Measurements from ENCODE around the gene KDR. TPM values are rescaled to one million over a fixed set of nuclear protein-coding genes. Genes with fewer than 3 reads are reported as not detected.

KDR gene
- total RNA-seq, 1 donor from 2014 or later = 19.4 TPM

DNA sequence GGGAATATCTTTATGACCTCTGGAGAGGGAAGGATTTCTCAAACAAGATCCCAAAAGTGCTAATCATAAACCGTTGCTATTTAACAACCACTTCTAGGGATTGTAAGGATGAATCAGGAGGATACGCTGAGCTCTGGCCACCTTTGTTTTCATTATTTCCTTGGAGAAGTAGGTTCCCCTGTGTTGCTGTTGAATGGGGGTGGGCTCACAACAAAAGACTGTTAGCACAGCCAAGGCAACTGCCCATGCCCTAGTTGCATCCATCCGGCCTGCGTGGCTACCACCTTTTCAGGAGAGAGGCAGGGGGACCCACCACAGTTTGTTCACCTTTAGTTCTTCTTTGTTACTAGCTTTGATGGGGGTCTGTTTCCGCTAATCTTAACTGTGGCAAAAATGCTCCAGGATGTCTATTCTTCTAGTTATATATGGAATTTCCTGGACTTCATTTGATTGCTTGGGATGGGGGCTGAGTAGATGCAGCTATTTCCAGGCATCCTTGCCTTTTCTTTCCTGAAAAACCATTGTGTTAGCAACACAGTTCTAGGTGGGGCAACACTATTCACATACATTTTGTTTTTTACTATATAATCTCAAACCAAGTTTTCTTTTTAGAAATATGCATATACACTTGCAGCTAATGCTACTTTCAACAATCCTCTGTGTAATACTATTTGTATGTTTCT lies 95.4 kb downstream of the KDR start:
- intact Hi-C loops (cut with DNase I) = no loop called here
- H3K9me3 ChIP-seq = no peaks in the 10 kb centered on the region
- H3K27ac ChIP-seq = no peak overlapping the region
- no peak overlapping the region for H3K4me3 ChIP-seq
- H3K4me1 ChIP-seq = no peaks in the 10 kb centered on the region
- TF ChIP-seq POLR2AphosphoS5 (IDR thresholded peaks at IDR 0.05; ENCODE audit: insufficient read depth in 1 of 2, low read depth in 1 of 2) (no peak), POLR2A (IDR thresholded peaks at IDR 0.05) (no peak)
- TF ChIP-seq, protein P1, sequence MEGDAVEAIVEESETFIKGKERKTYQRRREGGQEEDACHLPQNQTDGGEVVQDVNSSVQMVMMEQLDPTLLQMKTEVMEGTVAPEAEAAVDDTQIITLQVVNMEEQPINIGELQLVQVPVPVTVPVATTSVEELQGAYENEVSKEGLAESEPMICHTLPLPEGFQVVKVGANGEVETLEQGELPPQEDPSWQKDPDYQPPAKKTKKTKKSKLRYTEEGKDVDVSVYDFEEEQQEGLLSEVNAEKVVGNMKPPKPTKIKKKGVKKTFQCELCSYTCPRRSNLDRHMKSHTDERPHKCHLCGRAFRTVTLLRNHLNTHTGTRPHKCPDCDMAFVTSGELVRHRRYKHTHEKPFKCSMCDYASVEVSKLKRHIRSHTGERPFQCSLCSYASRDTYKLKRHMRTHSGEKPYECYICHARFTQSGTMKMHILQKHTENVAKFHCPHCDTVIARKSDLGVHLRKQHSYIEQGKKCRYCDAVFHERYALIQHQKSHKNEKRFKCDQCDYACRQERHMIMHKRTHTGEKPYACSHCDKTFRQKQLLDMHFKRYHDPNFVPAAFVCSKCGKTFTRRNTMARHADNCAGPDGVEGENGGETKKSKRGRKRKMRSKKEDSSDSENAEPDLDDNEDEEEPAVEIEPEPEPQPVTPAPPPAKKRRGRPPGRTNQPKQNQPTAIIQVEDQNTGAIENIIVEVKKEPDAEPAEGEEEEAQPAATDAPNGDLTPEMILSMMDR (IDR thresholded peaks at IDR 0.05) = no peak
- no peaks in the 10 kb centered on the region for H3K27me3 ChIP-seq
- no peak for DNase-seq (ENCODE audit: extremely low spot score in 2 of 2)
- H3K36me3 ChIP-seq = no peaks in the 10 kb centered on the region

DNA sequence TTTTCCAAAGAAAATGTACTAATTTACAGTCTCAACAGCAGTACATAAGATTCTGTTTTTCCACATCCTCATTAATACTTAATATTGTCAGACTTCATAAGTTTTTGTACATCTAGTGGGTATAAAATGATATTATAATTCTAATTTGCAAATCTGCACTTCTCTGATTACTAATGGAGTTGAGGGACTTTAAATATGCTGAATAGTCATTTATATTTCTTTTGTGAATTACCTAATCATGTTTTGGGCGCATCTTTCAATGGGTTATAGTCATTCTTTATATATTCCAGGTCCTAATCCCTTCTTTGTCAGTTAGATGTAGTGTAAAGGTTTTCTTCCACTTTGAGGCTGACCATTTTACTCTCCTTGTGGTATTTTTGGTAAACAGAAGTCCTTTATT lies 96.1 kb downstream of the KDR start:
- H3K4me3 ChIP-seq = no peak overlapping the region
- TF ChIP-seq POLR2AphosphoS5 (IDR thresholded peaks at IDR 0.05; ENCODE audit: insufficient read depth in 1 of 2, low read depth in 1 of 2) = no peak
- TF ChIP-seq, protein P1 (IDR thresholded peaks at IDR 0.05) = no peak
- TF ChIP-seq POLR2A (IDR thresholded peaks at IDR 0.05) = no peak
- no peak overlapping the region for H3K27ac ChIP-seq
- H3K27me3 ChIP-seq = no peaks in the 10 kb centered on the region
- intact Hi-C loops (cut with DNase I) = no loop called here
- no peaks in the 10 kb centered on the region for H3K36me3 ChIP-seq
- H3K9me3 ChIP-seq = no peaks in the 10 kb centered on the region
- H3K4me1 ChIP-seq = no peaks in the 10 kb centered on the region
- no peak for DNase-seq (ENCODE audit: extremely low spot score in 2 of 2)

Small RNA genes within 50 kb of the gene (small RNA-seq; reads per million reads assigned to genes)
- gene RN7SL424P (not detected), gene RNU6-410P (not detected)

Other genes starting within 250 kb of the KDR start
- gene SRD5A3, start 220.6 kb upstream of the KDR start, total RNA-seq = 25.5 TPM